CD4-positive, alpha-beta T cell treated with Interleukin-1 beta for 1 hour (primary cell): ENCODE results near the gene AMH.
A peak's percentile ranks its signal among the peaks of the same experiment; 100 is the strongest.

ENCODE experiments used
- DNase-seq, 2 donors: peaks; one replicate each; pipeline ENCODE4 v3.0.0-alpha.2; 2020 to 2022

The AMH gene

GRCh38 chr19:2251106-2252054, 2.3 kb downstream of the AMH start:
- no peak for DNase-seq

- DNase-seq, result no peak
Measured at GRCh38 chr19:2252055-2252796, 3.1 kb downstream of the AMH start.

GRCh38 chr19:2252797-2253105, 3.6 kb downstream of the AMH start:
- DNase-seq, result no peak

- DNase-seq, result peak; percentile 54 to 69
Measured at GRCh38 chr19:2253106-2254063, 4.3 kb downstream of the AMH start.

GRCh38 chr19:2254064-2254872, 5.1 kb downstream of the AMH start:
- DNase-seq, result no peak

GRCh38 chr19:2255112-2255845, 6.2 kb downstream of the AMH start:
- no peak for DNase-seq

GRCh38 chr19:2255982-2256685, 7.0 kb downstream of the AMH start, which contains the start of gene JSRP1:
JSRP1 (minus strand) TSS chr19:2256417; CDS start chr19:2255314, 1,103 bp downstream.
- DNase-seq, result peak in 1 of 2 donors; percentile 49

GRCh38 chr19:2259336-2259735, 10.2 kb downstream of the AMH start:
- no peak for DNase-seq

- peak; percentile 27 to 46 for DNase-seq
Measured at GRCh38 chr19:2260341-2260805, 11.2 kb downstream of the AMH start.

GRCh38 chr19:2261438-2262172, 12.5 kb downstream of the AMH start:
- DNase-seq, result peak; percentile 65 to 72

- DNase-seq, result peak in 1 of 2 donors; percentile 70
Measured at GRCh38 chr19:2266183-2266993, 17.3 kb downstream of the AMH start.

GRCh38 chr19:2268480-2268830, 19.3 kb downstream of the AMH start:
- DNase-seq, result no peak

- DNase-seq, result no peak
Measured at GRCh38 chr19:2268861-2269243, 19.7 kb downstream of the AMH start.

- peak; percentile 98 to 99 for DNase-seq
Measured at GRCh38 chr19:2269244-2270156, 20.4 kb downstream of the AMH start.

- DNase-seq, result peak in 1 of 2 donors; percentile 36
Measured at GRCh38 chr19:2270157-2270422, 21.0 kb downstream of the AMH start.

- DNase-seq, result peak; percentile 81 to 86
Measured at GRCh38 chr19:2270423-2271233, 21.5 kb downstream of the AMH start.
